Right renal cortex interstitium (tissue), 3 donors: ENCODE data around the gene SLC47A1. TPM values are rescaled to one million over a fixed set of nuclear protein-coding genes. Genes with fewer than 3 reads are reported as not detected.
"Not testable (repeated sequence)": the region's sequence is repeated elsewhere in the genome, so short reads cannot be mapped to it uniquely, and the experiment has no call there.

Experiments
- DNase-seq, 3 donors: peaks; one replicate each; pipeline ENCODE4 v3.0.0-alpha.2; 2013; ENCODE audit warnings: low read depth in 3 of 3, low spot score in 2 of 3
- polyA plus RNA-seq, 3 donors: library from polyadenylated mRNA; unstranded; fragments of 120-200 nt; gene quantifications; one replicate each; pipeline ENCODE4 v1.2.1, GENCODE V29; 2013; ENCODE audit not compliant: insufficient read length in 3 of 3

SLC47A1 gene
- polyA plus RNA-seq, 3 donors, result 18.2 to 25.5 (median 24.5) TPM

GRCh38 chr17:19551591-19552148 lies 18.0 kb downstream of the SLC47A1 start:
- DNase-seq, result no peak

- DNase-seq, result no peak
These were observed 19.4 kb downstream of the SLC47A1 start for GRCh38 chr17:19553036-19553435.

GRCh38 chr17:19554393-19554792 lies 20.7 kb downstream of the SLC47A1 start:
- DNase-seq, result no peak

GRCh38 chr17:19555746-19556145 lies 22.1 kb downstream of the SLC47A1 start:
- no peak for DNase-seq

- DNase-seq, result no peak
These were observed 25.3 kb downstream of the SLC47A1 start for GRCh38 chr17:19558946-19559345.

GRCh38 chr17:19561697-19562318 lies 28.2 kb downstream of the SLC47A1 start:
- DNase-seq, result no peak

- DNase-seq, result no peak
These were observed 32.3 kb downstream of the SLC47A1 start for GRCh38 chr17:19565817-19566575.

- DNase-seq, result no peak
These were observed 33.8 kb downstream of the SLC47A1 start for GRCh38 chr17:19567216-19568015.

- no peak for DNase-seq
These were observed 34.3 kb downstream of the SLC47A1 start for GRCh38 chr17:19568016-19568350.

- DNase-seq, result no peak
These were observed 36.3 kb downstream of the SLC47A1 start for GRCh38 chr17:19569785-19570543.

- no peak for DNase-seq
These were observed 36.9 kb downstream of the SLC47A1 start for GRCh38 chr17:19570544-19571062.

GRCh38 chr17:19573075-19573474 lies 39.4 kb downstream of the SLC47A1 start:
- no peak for DNase-seq

- no peak for DNase-seq
These were observed 41.3 kb downstream of the SLC47A1 start for GRCh38 chr17:19574956-19575355.

GRCh38 chr17:19578545-19578944 lies 44.9 kb downstream of the SLC47A1 start:
- no peak for DNase-seq

- DNase-seq, result no peak
These were observed 45.6 kb downstream of the SLC47A1 start for GRCh38 chr17:19579192-19579761.

- no peak for DNase-seq
These were observed 46.4 kb downstream of the SLC47A1 start for GRCh38 chr17:19579867-19580565.

- not testable (repeated sequence) for DNase-seq
These were observed 46.9 kb downstream of the SLC47A1 start for GRCh38 chr17:19580566-19580920.

- not testable (repeated sequence) for DNase-seq
These were observed 48.5 kb downstream of the SLC47A1 start for GRCh38 chr17:19582152-19582551.

- no peak for DNase-seq
These were observed 50.2 kb downstream of the SLC47A1 start for GRCh38 chr17:19583871-19584270.
